ENCODE data around the gene GLIS1.

DNA sequence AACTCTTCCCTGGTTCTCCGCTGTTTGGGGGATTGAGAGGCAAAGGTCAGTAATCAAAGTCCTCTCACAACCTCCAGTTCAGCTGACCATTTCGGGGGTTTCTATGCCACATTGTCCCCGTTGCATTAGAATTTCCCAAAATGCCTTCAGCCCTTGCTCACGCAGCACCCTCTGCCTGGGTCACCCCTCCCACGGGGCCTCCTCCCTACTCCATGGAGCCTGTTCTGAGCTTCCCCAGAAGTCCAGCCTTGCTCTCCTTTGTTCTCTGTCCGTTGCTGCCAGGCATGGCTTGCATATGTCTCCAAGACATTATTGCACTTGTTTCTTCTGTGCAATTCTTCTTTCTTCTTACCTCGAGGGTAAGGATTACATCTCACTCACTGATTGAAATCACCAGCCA, 263.3 kb downstream of the GLIS1 start:
- TF ChIP-seq, protein P1, sequence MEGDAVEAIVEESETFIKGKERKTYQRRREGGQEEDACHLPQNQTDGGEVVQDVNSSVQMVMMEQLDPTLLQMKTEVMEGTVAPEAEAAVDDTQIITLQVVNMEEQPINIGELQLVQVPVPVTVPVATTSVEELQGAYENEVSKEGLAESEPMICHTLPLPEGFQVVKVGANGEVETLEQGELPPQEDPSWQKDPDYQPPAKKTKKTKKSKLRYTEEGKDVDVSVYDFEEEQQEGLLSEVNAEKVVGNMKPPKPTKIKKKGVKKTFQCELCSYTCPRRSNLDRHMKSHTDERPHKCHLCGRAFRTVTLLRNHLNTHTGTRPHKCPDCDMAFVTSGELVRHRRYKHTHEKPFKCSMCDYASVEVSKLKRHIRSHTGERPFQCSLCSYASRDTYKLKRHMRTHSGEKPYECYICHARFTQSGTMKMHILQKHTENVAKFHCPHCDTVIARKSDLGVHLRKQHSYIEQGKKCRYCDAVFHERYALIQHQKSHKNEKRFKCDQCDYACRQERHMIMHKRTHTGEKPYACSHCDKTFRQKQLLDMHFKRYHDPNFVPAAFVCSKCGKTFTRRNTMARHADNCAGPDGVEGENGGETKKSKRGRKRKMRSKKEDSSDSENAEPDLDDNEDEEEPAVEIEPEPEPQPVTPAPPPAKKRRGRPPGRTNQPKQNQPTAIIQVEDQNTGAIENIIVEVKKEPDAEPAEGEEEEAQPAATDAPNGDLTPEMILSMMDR (IDR thresholded peaks at IDR 0.05; ENCODE audit: insufficient read depth, low read length, poor library complexity, severe bottlenecking), result no peak
- TF ChIP-seq EZH2phosphoT487 (conservative IDR thresholded peaks at IDR 0.05; ENCODE audit: low read length), result no peak
